Measurements from ENCODE around the gene LAD1.

The LAD1 gene

DNA sequence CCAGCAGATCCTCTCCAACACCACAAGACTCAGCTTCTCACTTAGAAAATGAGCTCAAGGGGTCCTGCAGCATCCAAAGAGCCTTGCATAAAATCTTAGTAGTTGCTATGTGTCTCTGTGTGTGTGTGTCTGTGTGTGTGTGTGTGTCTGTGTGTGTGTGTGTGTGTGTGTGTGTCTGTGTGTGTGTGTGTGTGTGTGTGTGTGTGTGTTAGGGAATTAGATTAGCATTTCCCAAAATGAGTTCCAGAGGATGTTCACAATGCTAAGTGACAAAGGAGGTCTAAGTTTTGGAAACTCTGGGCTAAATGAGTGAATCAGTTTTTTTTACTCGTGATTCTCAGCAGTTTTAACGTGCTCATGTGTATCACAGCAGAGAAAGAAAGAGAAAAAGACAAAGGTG is 52.1 kb downstream of the LAD1 start:
- Histone ChIP-seq H3K4me3 (ENCODE audit: low read length) (no peak overlapping the region), H3K27me3 (ENCODE audit: insufficient read depth, low read length) (no peaks in the 10 kb centered on the region), H3K9ac (ENCODE audit: low read depth, low read length) (no peak overlapping the region), H3K36me3 (ENCODE audit: insufficient read depth, low read length) (no peaks in the 10 kb centered on the region), H3K4me1 (ENCODE audit: insufficient read depth, low read length) (peaks cover 13% of the 10 kb centered on the region), H3K9me3 (ENCODE audit: insufficient read depth, low read depth, low read length) (peaks cover 5% of the 10 kb centered on the region; the same call in 1 of the 2 replicates), H3K27ac (ENCODE audit: low read depth, low read length) (peak overlapping the region; percentile 72; the same call in 1 of the 2 replicates)
- 26% methylated on average over 2 of the region's 2 CpGs for whole genome bisulfite sequencing

GRCh38 chr1:201346337-201346939 is 52.7 kb downstream of the LAD1 start:
- H3K4me1 ChIP-seq (ENCODE audit: insufficient read depth, low read length) = peaks cover 13% of the 10 kb centered on the region
- H3K9me3 ChIP-seq (ENCODE audit: insufficient read depth, low read depth, low read length) = peaks cover 10% of the 10 kb centered on the region; the same call in 1 of the 2 replicates
- no peak overlapping the region for H3K9ac ChIP-seq (ENCODE audit: low read depth, low read length)
- 62% methylated on average over 5 of the region's 5 CpGs for WGBS
- no peaks in the 10 kb centered on the region for H3K27me3 ChIP-seq (ENCODE audit: insufficient read depth, low read length)
- no peaks in the 10 kb centered on the region for H3K36me3 ChIP-seq (ENCODE audit: insufficient read depth, low read length)
- H3K27ac ChIP-seq (ENCODE audit: low read depth, low read length) = no peak overlapping the region
- no peak overlapping the region for H3K4me3 ChIP-seq (ENCODE audit: low read length)

- peaks cover 13% of the 10 kb centered on the region for H3K4me1 ChIP-seq (ENCODE audit: insufficient read depth, low read length)
- 95% methylated on average over 5 of the region's 5 CpGs for WGBS
- H3K9me3 ChIP-seq (ENCODE audit: insufficient read depth, low read depth, low read length) = peaks cover 11% of the 10 kb centered on the region; the same call in 1 of the 2 replicates
Measured at GRCh38 chr1:201345081-201345355, 54.1 kb downstream of the LAD1 start.

DNA sequence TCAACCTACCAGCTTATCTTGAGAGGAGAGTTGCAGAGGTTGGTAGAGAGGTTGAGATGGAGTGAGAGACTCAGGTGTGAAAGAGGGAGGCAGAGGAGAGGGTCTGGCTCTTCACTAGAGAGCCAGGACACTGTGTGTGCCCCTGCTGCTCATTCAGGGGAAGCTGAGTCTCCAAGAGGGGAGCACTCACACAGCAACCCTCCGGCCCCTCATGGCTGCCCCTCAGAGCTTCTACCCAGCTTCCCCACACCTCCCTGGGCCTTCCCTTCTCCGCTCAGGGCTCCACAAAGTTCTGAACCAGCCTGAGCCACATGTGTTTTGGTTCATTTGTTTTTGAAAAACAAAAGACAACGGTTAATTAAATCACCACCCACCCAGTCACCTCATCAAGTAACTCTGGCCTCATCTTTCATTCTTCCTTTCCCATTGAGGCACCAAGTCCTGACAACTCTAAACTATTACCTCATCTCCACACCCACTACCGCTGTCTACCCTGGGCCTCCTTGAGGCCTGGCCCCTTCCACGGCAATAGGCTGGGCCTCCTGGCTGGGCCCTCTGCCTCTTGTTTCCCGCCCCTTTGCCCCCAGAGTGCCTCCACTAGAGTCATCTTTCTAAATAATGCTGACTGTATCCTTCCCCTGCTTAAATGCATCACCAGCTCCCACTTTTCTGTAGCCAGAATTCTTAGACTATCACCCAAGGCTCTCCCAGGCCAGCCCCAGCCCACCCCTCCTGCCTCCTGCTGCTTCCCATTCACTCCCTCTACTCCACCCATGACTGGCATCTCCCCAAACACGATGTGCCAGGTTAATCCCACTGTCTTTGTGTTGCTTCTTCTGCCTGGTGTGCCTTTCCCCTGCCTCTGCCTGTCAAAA is 54.7 kb downstream of the LAD1 start:
- 79% methylated on average over 7 of the region's 7 CpGs for WGBS
- H3K27me3 ChIP-seq (ENCODE audit: insufficient read depth, low read length) = no peaks in the 10 kb centered on the region

More at GRCh38 chr1:201345081-201345355, 54.1 kb downstream of the LAD1 start:
- Histone ChIP-seq H3K27ac (ENCODE audit: low read depth, low read length) (no peak overlapping the region), H3K4me3 (ENCODE audit: low read length) (no peak overlapping the region), H3K27me3 (ENCODE audit: insufficient read depth, low read length) (no peaks in the 10 kb centered on the region), H3K36me3 (ENCODE audit: insufficient read depth, low read length) (no peaks in the 10 kb centered on the region), H3K9ac (ENCODE audit: low read depth, low read length) (no peak overlapping the region)

GRCh38 chr1:201341377-201341776 is 57.7 kb downstream of the LAD1 start:
- Histone ChIP-seq H3K9ac (ENCODE audit: low read depth, low read length) (no peak overlapping the region), H3K9me3 (ENCODE audit: insufficient read depth, low read depth, low read length) (peaks cover 11% of the 10 kb centered on the region; the same call in 1 of the 2 replicates), H3K4me1 (ENCODE audit: insufficient read depth, low read length) (no peaks in the 10 kb centered on the region), H3K27ac (ENCODE audit: low read depth, low read length) (no peak overlapping the region), H3K4me3 (ENCODE audit: low read length) (no peak overlapping the region), H3K36me3 (ENCODE audit: insufficient read depth, low read length) (no peaks in the 10 kb centered on the region), H3K27me3 (ENCODE audit: insufficient read depth, low read length) (no peaks in the 10 kb centered on the region)
- no CpG with 5 or more reads among the region's 1 CpG for WGBS

More for the DNA sequence above, 54.7 kb downstream of the LAD1 start:
- Histone ChIP-seq H3K27ac (ENCODE audit: low read depth, low read length) (no peak overlapping the region), H3K36me3 (ENCODE audit: insufficient read depth, low read length) (no peaks in the 10 kb centered on the region), H3K9me3 (ENCODE audit: insufficient read depth, low read depth, low read length) (peaks cover 11% of the 10 kb centered on the region; the same call in 1 of the 2 replicates), H3K4me1 (ENCODE audit: insufficient read depth, low read length) (peaks cover 13% of the 10 kb centered on the region), H3K4me3 (ENCODE audit: low read length) (no peak overlapping the region), H3K9ac (ENCODE audit: low read depth, low read length) (no peak overlapping the region)

DNA sequence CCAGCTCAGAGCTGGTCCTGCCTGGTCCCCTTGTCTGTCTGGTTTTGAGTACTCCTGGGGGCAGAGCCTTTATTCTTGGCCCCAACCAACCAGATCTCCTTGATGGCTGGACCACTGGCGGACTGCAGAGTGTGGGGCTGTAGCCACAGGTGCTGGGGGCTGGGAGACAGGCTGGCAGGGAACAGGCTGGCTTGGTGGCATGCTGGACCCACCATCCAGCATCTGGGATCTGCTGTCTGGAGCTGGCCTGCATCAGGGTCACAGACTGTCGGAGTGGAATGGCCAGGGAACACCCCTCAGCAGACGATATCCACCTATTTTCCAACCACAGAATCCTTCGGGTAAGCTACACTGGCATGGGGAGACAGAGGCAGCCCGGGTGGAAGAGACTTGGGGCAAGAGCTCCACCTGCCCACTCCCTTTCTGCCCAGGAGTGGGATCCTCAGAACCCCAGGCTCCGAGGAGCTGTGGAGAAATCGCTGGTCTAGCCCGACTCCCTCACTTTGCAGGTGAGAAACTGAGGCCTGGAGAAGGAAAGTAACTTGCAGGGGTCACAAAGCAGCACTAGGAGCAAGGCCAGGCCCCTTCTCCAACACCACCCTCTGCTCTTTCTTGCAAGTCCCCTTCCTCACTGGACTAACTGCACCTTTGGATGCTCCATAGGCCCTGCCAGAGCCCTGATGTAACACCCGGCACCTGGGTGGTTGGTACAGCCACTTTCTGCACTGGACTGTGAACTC is 62.2 kb downstream of the LAD1 start:
- Histone ChIP-seq H3K9me3 (ENCODE audit: insufficient read depth, low read depth, low read length) (peaks cover 5% of the 10 kb centered on the region; the same call in 1 of the 2 replicates), H3K27ac (ENCODE audit: low read depth, low read length) (no peak overlapping the region), H3K4me3 (ENCODE audit: low read length) (no peak overlapping the region), H3K9ac (ENCODE audit: low read depth, low read length) (no peak overlapping the region), H3K27me3 (ENCODE audit: insufficient read depth, low read length) (no peaks in the 10 kb centered on the region), H3K4me1 (ENCODE audit: insufficient read depth, low read length) (no peaks in the 10 kb centered on the region), H3K36me3 (ENCODE audit: insufficient read depth, low read length) (no peaks in the 10 kb centered on the region)
- 92% methylated on average over 9 of the region's 9 CpGs for WGBS

DNA sequence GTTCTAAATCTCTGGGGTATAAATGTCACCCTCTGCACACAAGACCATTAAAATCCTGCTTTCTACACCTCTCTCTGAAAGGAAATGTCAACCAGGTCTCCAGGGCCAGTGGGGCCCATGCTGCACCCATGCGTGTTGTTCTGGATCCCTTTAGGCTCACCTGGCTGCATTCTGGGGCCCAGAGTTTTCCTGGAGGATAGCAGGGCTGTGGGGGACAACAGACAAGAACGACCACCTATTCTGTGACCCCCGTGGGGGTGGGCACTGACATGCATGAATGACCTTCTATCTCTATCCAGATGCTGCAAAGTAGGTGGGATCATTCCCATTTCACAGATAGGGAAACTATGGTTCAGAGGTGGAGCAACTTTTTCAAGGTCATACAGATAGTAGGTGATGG is 63.2 kb downstream of the LAD1 start:
- no peak overlapping the region for H3K4me3 ChIP-seq (ENCODE audit: low read length)
- no peaks in the 10 kb centered on the region for H3K9me3 ChIP-seq (ENCODE audit: insufficient read depth, low read depth, low read length)
- no peaks in the 10 kb centered on the region for H3K36me3 ChIP-seq (ENCODE audit: insufficient read depth, low read length)
- H3K27me3 ChIP-seq (ENCODE audit: insufficient read depth, low read length) = no peaks in the 10 kb centered on the region
- WGBS = 92% methylated on average over 3 of the region's 3 CpGs
- no peak overlapping the region for H3K9ac ChIP-seq (ENCODE audit: low read depth, low read length)
- H3K4me1 ChIP-seq (ENCODE audit: insufficient read depth, low read length) = no peaks in the 10 kb centered on the region
- no peak overlapping the region for H3K27ac ChIP-seq (ENCODE audit: low read depth, low read length)

GRCh38 chr1:201335174-201335870 is 63.8 kb downstream of the LAD1 start:
- WGBS = 89% methylated on average over 10 of the region's 10 CpGs

GRCh38 chr1:201334325-201335173 is 64.6 kb downstream of the LAD1 start:
- WGBS = 94% methylated on average over 10 of the region's 11 CpGs
- no peaks in the 10 kb centered on the region for H3K9me3 ChIP-seq (ENCODE audit: insufficient read depth, low read depth, low read length)
- no peak overlapping the region for H3K27ac ChIP-seq (ENCODE audit: low read depth, low read length)
- no peak overlapping the region for H3K4me3 ChIP-seq (ENCODE audit: low read length)
- no peaks in the 10 kb centered on the region for H3K36me3 ChIP-seq (ENCODE audit: insufficient read depth, low read length)
- no peaks in the 10 kb centered on the region for H3K27me3 ChIP-seq (ENCODE audit: insufficient read depth, low read length)
- no peaks in the 10 kb centered on the region for H3K4me1 ChIP-seq (ENCODE audit: insufficient read depth, low read length)
- no peak overlapping the region for H3K9ac ChIP-seq (ENCODE audit: low read depth, low read length)

More at GRCh38 chr1:201335174-201335870, 63.8 kb downstream of the LAD1 start:
- Histone ChIP-seq H3K9ac (ENCODE audit: low read depth, low read length) (no peak overlapping the region), H3K27ac (ENCODE audit: low read depth, low read length) (no peak overlapping the region), H3K9me3 (ENCODE audit: insufficient read depth, low read depth, low read length) (no peaks in the 10 kb centered on the region), H3K4me1 (ENCODE audit: insufficient read depth, low read length) (no peaks in the 10 kb centered on the region), H3K36me3 (ENCODE audit: insufficient read depth, low read length) (no peaks in the 10 kb centered on the region), H3K4me3 (ENCODE audit: low read length) (no peak overlapping the region), H3K27me3 (ENCODE audit: insufficient read depth, low read length) (no peaks in the 10 kb centered on the region)

DNA sequence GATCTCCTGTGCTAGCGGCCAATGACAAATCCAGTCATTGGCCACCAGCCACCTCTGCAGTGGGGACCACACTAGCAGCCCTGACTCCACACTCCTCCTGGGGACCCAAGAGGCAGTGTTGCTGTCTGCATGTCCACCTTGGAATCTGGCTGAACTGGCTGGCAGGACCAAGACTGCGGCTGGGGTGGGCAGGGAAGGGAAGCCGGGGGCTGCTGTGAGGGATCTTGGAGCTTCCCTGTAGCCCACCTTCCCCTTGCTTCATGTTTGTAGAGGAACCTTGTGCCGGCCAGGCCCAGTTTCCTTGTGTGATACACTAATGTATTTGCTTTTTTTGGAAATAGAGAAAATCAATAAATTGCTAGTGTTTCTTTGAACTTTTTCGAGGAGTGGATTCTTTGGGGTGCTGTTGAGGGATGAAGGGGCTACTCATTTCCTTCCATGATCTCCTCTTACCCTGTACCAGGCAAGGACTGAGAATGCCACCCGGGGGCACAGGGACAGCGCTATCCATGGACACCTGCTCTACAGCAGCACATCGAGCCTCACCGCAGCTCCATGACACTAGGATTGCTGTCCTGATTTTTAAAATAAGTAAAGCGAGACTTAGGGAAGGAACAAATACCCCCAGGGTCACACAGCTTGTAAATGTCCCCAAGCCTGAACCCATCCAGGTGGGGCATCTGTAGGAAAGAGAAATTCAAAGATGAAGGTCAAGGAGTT is 66.3 kb downstream of the LAD1 start:
- no peaks in the 10 kb centered on the region for H3K9me3 ChIP-seq (ENCODE audit: insufficient read depth, low read depth, low read length)
- no peak overlapping the region for H3K27ac ChIP-seq (ENCODE audit: low read depth, low read length)
- whole genome bisulfite sequencing = 95% methylated on average over 10 of the region's 10 CpGs
- no peaks in the 10 kb centered on the region for H3K36me3 ChIP-seq (ENCODE audit: insufficient read depth, low read length)
- no peaks in the 10 kb centered on the region for H3K4me1 ChIP-seq (ENCODE audit: insufficient read depth, low read length)
- no peak overlapping the region for H3K4me3 ChIP-seq (ENCODE audit: low read length)
- no peak overlapping the region for H3K9ac ChIP-seq (ENCODE audit: low read depth, low read length)
- no peaks in the 10 kb centered on the region for H3K27me3 ChIP-seq (ENCODE audit: insufficient read depth, low read length)
